NCI-H510A (cell line): ENCODE data around the gene SFMBT2.

ENCODE experiments used
- DNase-seq: peaks from one replicate; lab custom pipeline; 2025; lab: John Stamatoyannopoulos, UW

Gene SFMBT2

GRCh38 chr10:7135188-7135587 is 275.6 kb downstream of the SFMBT2 start:
- DNase-seq, result no peak

- DNase-seq, result no peak
These were observed 276.4 kb downstream of the SFMBT2 start for GRCh38 chr10:7134448-7134847.

GRCh38 chr10:7133958-7134357 is 276.9 kb downstream of the SFMBT2 start:
- DNase-seq, result no peak

- DNase-seq, result no peak
These were observed 277.6 kb downstream of the SFMBT2 start for GRCh38 chr10:7133278-7133677.

DNA sequence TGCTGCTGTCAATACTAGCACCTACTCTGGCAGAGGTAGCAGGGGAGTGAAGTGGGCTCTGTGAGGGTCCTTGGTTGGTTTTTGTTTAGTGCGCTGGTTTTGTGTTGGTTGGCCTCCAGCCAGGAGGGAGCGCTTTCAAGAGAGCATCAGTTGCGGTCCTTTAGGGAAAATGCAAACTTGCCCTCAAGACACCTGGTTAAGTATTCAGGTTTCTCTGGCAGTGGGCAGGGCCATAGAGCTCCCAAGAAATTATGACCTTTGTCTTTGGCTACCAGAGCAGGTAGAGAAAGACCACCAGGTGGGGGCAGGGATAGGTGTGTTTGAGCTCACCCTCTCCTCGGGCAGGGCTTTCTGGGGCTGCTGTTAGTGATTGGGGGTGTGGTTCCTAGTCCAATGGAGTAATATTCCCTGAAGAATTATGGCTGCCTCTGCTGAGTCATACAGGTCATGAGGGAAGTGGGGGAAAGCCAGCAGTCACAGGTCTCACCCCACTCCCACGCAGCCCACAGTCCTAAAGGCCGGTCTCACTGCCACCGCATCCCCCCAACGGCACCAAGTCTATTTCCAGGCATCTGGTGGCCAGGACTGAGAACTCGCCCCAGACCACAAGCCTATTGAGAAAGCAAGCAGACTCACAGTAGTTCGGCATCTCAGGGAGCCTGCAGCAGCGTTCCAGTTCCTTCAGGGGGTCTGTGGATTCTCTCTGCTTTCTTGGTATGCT is 280.5 kb downstream of the SFMBT2 start:
- no peak for DNase-seq

DNA sequence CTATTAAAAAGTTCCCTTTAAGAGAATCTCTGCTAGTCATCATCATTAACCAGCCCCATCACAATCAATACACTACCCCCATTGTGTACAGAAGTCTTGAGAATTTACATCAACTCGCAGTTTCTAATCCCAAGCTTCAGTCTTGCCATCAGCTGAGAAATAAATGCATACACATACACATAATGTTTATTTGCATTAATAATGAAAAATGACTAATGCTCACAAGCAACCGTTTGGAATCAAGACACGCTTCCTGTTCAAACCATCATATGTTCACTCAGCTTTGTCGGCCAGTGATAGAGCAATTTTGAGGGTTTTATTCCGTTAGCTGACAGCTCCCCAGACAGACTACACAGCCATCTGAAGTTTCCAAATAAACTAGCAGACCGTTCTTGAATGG is 287.1 kb downstream of the SFMBT2 start:
- no peak for DNase-seq

GRCh38 chr10:7122561-7122960 is 288.3 kb downstream of the SFMBT2 start:
- no peak for DNase-seq

GRCh38 chr10:7121154-7121797 is 289.6 kb downstream of the SFMBT2 start:
- no peak for DNase-seq

GRCh38 chr10:7119325-7120015 is 291.4 kb downstream of the SFMBT2 start:
- DNase-seq, result no peak

- no peak for DNase-seq
These were observed 292.8 kb downstream of the SFMBT2 start for GRCh38 chr10:7117806-7118674.

GRCh38 chr10:7117177-7117799 is 293.5 kb downstream of the SFMBT2 start:
- DNase-seq, result no peak

DNA sequence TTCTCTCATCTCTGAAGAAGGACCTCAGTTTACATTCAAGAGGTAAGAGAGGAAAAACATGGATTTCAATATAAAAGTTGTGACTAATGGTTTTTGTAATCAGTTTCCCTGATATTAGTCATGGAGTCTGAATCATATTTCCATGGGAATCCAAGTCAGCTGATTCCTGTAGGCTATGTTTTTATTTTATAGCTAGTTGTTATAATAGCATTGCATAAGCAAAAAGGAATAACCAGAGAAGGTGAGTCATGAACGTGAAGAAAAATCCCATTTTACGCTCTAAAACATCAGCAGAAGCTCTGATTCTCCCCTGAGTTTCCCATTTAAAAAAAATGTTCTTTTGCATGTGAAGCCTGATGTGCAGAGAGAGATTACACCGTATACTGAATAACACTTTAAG is 299.3 kb downstream of the SFMBT2 start:
- DNase-seq, result no peak

DNA sequence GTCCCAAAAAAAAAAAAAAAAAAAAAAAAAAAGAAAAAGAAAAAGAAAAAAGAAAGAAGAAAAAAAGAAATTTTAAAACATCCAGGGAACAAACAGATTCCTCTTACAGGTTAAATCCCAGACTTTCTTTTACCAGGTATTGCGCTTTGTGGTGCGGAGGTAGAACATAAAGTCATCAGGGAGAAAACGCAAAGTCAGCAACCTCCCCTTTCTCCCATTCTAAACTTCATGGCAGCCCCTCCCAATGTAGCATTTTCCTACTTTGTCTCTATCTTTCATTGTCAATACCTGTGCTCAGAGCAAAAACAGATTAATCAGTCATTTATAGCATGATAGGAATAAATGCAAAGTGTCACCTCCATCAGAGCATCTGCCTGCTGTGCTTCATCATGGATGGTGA is 299.7 kb downstream of the SFMBT2 start:
- DNase-seq, result no peak
